IPS DF 6.9 (cell line): ENCODE results near the gene DLGAP4.
"Not testable (repeated sequence)": the region's sequence is repeated elsewhere in the genome, so short reads cannot be mapped to it uniquely, and the experiment has no call there.

Experiments used
- DNase-seq: peaks from one replicate; pipeline ENCODE4 v3.0.0-alpha.2; 2013; ENCODE audit warnings: low read depth, low spot score
- H3K27ac ChIP-seq: one replicate; pipeline ENCODE4 v1.5.1; 2013; ENCODE audit warnings: low read length, control low read depth
- H3K27me3 ChIP-seq: 2 replicates; pipeline ENCODE4 v1.6.1; 2013; ENCODE audit warnings: mild to moderate bottlenecking, low read length; ENCODE audit not compliant: control insufficient read depth, insufficient read depth
- H3K36me3 ChIP-seq: 2 replicates; pipeline ENCODE4 v1.6.1; 2013; ENCODE audit warnings: low read length; ENCODE audit not compliant: control insufficient read depth, insufficient read depth
- H3K4me1 ChIP-seq: 2 replicates; pipeline ENCODE4 v1.6.1; 2013; ENCODE audit warnings: low read length; ENCODE audit not compliant: control insufficient read depth, insufficient read depth
- H3K4me3 ChIP-seq: 2 replicates; pipeline ENCODE4 v1.5.1; 2013; ENCODE audit warnings: mild to moderate bottlenecking, low read length
- H3K9me3 ChIP-seq: 2 replicates; pipeline ENCODE4 v1.6.1; 2013; ENCODE audit warnings: low read length, inconsistent platforms; ENCODE audit not compliant: control insufficient read depth, insufficient read depth
- WGBS: extraction: QIAGEN DNeasy Blood & Tissue Kit; methylation state at CpG from one replicate; pipeline ENCODE4 v1.1.7; 2013; ENCODE audit warnings: mixed read lengths, missing lambda C conversion rate; ENCODE audit not compliant: insufficient read length, insufficient coverage; 5-methylcytosine and 5-hydroxymethylcytosine counted together

Gene DLGAP4

DNA sequence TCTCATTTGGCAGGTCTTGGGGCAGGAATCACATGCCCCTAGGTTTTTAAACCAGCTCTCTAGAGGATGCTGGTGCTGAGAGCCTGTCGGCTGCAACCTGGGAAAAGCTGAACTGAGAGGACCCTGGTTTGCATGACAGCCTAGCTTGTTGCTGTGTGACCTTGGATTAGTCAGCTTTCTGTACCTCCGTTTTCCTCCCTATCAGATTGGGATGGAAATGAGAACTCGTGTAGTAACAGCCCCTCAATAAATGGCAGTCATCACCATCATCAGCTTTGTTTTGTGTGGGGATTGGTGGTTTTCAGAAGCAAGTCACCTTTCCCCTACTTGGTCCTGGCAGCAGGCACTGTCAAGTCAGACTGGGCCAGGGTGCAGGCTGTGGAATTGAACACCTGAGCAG lies 159.9 kb downstream of the DLGAP4 start:
- Histone ChIP-seq H3K27ac (no peak overlapping the region), H3K4me1 (peaks cover 5% of the 10 kb centered on the region), H3K36me3 (no peaks in the 10 kb centered on the region), H3K27me3 (no peaks in the 10 kb centered on the region), H3K4me3 (no peak overlapping the region), H3K9me3 (no peaks in the 10 kb centered on the region)
- DNase-seq, result no peak
- no CpG with 5 or more reads among the region's 3 CpGs for WGBS

DNA sequence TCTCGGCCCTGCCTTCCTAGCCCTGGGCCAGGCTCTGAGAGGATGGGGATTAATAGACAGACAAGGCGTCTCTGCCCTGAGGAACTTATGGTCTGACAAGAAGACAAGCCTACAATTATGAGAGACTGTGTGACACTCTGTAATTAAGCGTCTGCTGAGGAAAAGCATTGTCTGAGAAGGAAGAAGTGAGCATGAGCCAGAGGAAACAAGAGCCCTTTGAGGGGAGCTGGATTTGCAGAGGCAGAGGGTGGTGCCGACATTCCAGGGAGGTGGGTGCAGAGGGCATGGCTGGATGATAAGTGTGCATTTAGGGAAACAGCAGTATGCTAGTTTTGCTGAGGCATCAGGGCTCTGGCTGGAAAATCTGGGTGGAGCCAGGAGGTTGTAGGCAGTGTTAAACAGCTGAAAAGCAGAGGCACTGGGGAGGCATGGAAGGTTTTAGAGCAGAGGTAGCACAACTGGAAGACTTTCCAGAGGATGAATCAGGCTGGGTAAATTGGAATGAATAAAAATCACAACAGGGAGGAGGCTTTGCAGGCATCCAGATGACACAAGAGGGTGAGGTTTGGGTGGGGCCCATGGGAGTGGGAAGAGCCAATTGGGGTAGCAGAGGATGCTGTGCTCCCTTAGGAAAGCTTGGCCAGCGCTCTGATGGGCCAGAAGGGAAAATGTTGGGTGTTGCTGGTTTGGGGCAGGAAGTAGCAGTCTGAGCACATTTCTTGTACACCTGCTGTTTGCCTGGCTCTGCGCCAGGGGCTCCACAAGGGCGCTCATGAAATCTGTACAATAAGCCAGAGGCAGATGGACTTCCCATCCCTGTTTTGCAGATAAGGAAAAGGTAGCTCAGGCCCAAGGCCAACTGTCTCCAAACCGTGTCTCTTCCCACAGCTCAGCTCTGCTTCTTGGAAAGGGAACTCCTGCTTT lies 161.2 kb downstream of the DLGAP4 start:
- no peak for DNase-seq
- no peak overlapping the region for H3K4me3 ChIP-seq
- WGBS, result no CpG with 5 or more reads among the region's 8 CpGs
- no peak overlapping the region for H3K27ac ChIP-seq
- H3K36me3 ChIP-seq, result no peaks in the 10 kb centered on the region
- peaks cover 5% of the 10 kb centered on the region for H3K4me1 ChIP-seq
- H3K27me3 ChIP-seq, result no peaks in the 10 kb centered on the region
- no peaks in the 10 kb centered on the region for H3K9me3 ChIP-seq

DNA sequence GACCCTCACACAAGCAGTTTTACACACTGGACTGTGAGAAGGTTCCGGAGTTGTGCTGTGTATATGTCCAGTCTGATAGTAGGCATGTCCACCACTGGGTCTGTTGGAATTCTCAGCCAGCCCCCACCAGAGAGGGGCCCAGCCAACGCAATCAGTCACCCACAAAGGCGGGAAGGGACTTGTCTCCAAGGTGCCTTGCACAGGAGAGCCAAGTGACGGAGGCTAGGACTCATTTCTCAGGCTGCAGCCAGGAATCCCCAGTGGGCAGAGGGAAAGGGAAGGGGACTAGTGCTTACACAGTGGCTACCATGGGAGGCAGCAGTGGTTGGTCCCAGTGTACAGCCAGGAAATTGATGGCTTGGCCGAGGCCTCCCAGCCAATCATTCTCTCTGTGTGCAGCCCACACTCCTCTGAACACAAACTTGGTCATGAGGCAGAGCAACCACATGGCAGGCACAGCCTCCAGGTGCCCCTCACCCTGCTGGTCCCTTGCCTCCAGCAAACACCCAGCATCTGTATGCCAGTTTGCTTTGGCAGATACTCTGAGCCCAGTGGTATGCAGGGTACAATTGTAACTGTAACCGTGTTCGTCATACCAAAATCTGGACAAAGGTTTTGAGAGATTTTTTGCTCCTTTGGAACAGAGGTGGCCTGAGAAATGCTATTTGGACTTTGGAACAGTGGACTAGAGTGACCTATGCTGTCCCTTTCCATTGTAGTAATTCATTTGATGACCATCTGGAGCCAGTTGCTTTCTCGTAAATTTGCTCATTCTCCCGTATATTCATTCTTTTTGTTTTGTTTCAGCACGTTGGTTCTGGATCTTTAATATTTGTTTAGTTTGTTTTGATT lies 162.2 kb downstream of the DLGAP4 start:
- no CpG with 5 or more reads among the region's 10 CpGs for WGBS
- H3K27me3 ChIP-seq, result no peaks in the 10 kb centered on the region
- H3K4me1 ChIP-seq, result peaks cover 4% of the 10 kb centered on the region
- no peak overlapping the region for H3K27ac ChIP-seq
- H3K4me3 ChIP-seq, result no peak overlapping the region
- H3K36me3 ChIP-seq, result no peaks in the 10 kb centered on the region
- no peak for DNase-seq
- no peaks in the 10 kb centered on the region for H3K9me3 ChIP-seq

DNA sequence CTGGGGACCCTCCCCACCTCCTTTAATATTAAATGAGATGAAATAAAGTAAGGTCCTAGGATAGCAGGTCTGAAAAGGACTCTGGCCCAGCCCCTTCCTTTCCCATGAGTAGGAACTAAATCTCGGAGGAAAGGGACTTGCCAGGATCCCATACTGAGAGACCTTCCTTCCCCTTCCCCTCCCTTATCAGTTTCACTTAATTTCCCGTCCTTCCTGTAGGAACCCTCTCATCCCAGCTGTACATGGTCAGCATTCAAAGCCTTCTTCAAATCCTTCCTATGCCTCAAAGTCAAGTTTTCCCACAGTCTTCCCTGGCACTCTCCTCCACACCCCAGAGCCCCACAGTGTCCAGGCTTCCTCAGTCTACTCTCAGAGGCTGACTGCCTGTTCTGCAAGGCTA lies 163.8 kb downstream of the DLGAP4 start:
- no CpG with 5 or more reads among the region's 2 CpGs for WGBS
- peaks cover 4% of the 10 kb centered on the region for H3K4me1 ChIP-seq

DNA sequence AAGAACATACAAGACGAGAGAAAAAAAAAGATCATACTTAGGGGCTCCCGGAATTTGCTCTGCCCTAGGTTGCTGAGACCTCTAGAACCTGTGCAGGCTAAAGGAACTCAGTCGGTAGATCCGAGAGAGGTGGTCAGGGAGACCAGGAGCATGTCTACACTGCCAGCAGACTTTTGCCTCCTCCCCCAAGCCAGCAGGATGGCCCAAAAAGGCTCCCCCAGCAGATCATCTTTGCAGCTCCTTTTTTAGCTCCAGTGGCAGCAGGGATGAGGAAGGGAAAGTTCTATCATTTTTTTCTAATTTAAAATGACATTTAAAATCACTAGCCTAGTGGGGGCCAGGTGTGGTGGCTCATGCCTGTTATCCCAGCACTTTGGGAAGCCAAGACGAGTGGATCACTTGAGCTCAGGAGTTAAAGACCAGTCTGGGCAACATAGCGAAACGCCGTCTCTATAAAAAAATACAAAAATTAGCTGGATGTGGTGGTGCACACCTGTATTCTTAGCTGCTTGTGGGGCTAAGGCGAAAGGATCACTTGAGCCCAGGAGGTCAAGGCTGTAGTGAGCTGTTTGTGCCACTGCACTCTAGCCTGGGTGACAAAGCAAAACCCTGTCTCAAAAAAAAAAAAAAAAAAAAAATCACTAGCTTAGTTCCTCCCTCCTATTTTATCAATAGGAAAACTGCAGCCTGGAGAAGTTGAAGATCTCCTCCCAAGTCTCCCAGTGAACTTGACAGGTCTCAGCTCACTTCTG lies 165.9 kb downstream of the DLGAP4 start:
- no peak overlapping the region for H3K4me3 ChIP-seq
- H3K36me3 ChIP-seq, result no peaks in the 10 kb centered on the region
- H3K9me3 ChIP-seq, result no peaks in the 10 kb centered on the region
- WGBS, result no CpG with 5 or more reads among the region's 9 CpGs
- no peaks in the 10 kb centered on the region for H3K27me3 ChIP-seq
- H3K27ac ChIP-seq, result no peak overlapping the region
- peaks cover 1% of the 10 kb centered on the region; the same call in 1 of the 2 replicates for H3K4me1 ChIP-seq
- DNase-seq, result no peak

More for the DNA sequence above, 163.8 kb downstream of the DLGAP4 start:
- no peaks in the 10 kb centered on the region for H3K36me3 ChIP-seq
- DNase-seq, result no peak
- no peak overlapping the region for H3K27ac ChIP-seq
- no peak overlapping the region for H3K4me3 ChIP-seq
- no peaks in the 10 kb centered on the region for H3K9me3 ChIP-seq
- no peaks in the 10 kb centered on the region for H3K27me3 ChIP-seq

DNA sequence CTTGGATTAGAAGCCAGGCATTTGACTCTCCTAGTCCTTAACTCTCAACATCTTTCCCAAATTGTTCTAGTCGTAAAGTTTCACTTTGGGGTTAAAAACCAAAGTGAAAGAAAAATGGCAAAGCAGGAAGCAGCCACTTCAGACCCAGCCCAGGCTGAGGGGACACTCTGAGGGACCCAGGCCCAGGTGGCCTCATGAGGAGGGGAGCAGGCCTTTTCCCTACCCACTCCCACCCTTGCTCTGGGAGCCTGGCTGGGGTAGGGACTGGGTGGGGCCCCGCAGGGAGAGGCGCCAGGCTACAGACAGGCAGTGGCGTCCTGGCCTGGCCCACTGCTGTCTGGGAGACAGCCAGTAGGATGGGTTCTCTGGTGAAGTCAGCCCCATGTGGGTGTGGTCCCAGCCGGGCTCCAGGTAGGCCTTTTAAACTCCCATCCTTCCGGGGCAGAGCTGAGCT lies 166.5 kb downstream of the DLGAP4 start:
- Histone ChIP-seq H3K27ac (no peak overlapping the region), H3K4me3 (no peak overlapping the region), H3K4me1 (peaks cover 1% of the 10 kb centered on the region; the same call in 1 of the 2 replicates), H3K27me3 (no peaks in the 10 kb centered on the region), H3K9me3 (no peaks in the 10 kb centered on the region), H3K36me3 (no peaks in the 10 kb centered on the region)
- DNase-seq, result peak; percentile 55
- WGBS, result no CpG with 5 or more reads among the region's 6 CpGs

DNA sequence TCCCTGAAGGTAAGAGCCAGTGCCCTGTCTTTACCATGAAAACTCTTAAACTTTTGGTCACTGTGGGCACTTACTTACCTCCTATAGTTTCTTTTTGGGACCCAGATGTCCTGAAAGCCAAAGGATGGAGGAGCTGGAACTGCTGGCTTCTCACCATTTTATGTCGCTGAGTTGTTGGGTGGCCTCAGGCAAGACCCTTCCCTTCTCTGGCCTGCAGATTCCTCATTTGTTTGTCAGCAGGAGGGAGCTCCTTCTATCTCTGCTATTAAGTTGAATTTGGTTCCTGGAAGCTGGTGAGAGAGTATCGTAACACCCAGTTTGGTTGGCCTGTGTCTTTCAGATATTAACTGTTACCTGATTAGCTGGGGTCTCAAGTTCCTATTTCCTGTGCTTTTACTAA lies 167.0 kb downstream of the DLGAP4 start:
- WGBS, result no CpG with 5 or more reads among the region's 2 CpGs
- Histone ChIP-seq H3K27me3 (no peaks in the 10 kb centered on the region), H3K4me1 (peaks cover 1% of the 10 kb centered on the region; the same call in 1 of the 2 replicates), H3K27ac (no peak overlapping the region), H3K4me3 (no peak overlapping the region), H3K9me3 (no peaks in the 10 kb centered on the region; the same call in 1 of the 2 replicates), H3K36me3 (no peaks in the 10 kb centered on the region)
- no peak for DNase-seq

DNA sequence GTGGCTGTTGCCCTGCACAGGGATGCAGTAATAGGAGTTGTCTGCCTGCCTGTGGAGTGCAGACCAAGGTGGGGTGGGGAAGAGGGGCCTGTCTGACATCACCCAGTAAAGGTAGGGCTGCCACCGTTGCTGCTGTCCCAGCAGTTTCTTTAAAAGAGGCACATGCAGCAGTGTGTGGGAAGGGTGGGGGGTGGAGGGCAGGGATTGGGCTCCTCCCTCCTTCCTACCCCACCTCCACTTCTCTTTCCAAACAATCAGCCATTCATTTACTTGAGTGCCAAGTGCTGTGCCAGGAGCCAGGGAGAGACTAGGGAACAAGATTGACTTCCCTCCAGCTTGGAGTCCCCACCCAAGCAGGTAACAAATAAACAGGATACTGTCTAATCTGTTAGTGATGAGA lies 168.4 kb downstream of the DLGAP4 start:
- WGBS, result no CpG with 5 or more reads among the region's 1 CpG
- H3K27ac ChIP-seq, result no peak overlapping the region

DNA sequence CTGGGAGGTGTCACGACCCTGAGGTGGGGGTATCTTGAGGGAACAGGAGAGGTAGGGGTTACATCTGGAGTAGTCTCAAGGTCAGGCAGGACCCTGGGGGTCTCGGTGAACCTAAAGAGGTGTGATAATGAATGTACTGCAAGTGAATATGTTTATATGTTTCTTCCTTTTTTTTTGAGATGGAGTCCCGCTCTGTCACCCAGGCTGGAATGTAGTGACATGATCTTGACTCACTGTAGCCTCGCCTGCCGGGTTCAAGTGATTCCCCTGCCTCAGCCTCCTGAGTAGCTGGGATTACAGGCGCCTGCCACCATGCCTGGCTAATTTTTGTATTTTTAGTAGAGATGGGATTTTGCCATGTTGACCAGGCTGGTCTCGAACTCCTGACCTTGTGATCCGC lies 168.9 kb downstream of the DLGAP4 start:
- not testable (repeated sequence) for H3K27ac ChIP-seq, DNase-seq, H3K4me3 ChIP-seq, H3K4me1 ChIP-seq, H3K9me3 ChIP-seq, H3K36me3 ChIP-seq, H3K27me3 ChIP-seq
- no CpG with 5 or more reads among the region's 8 CpGs for WGBS

More for the DNA sequence above, 168.4 kb downstream of the DLGAP4 start:
- no peak overlapping the region for H3K4me3 ChIP-seq
- DNase-seq, result no peak
- no peaks in the 10 kb centered on the region for H3K36me3 ChIP-seq
- peaks cover 1% of the 10 kb centered on the region; the same call in 1 of the 2 replicates for H3K4me1 ChIP-seq
- no peaks in the 10 kb centered on the region for H3K27me3 ChIP-seq
- H3K9me3 ChIP-seq, result no peaks in the 10 kb centered on the region; the same call in 1 of the 2 replicates

DNA sequence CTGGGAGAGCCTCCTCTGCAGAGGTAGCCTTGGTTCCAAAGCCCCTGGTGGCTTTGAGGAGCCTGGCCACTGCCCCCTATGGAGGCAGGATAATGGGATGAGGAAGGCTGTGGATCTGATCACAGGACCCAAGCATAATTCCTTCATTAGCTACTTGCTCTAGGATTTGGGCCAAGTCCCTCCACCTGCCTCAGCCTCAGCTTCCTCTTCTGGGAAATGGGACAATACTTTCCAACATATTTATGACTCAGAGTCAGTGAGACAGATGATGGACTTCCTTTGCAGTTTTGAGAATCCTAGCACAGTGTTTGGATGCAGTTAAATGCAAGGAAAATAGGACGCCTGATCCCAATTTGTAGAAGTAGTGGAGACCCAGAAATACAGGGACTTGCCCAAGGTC lies 171.3 kb downstream of the DLGAP4 start:
- Histone ChIP-seq H3K27ac (no peak overlapping the region), H3K4me1 (0 out of 2 replicates have a peak, but pooled peaks cover 1% of the 10 kb centered on the region), H3K27me3 (no peaks in the 10 kb centered on the region), H3K4me3 (no peak overlapping the region), H3K36me3 (no peaks in the 10 kb centered on the region), H3K9me3 (no peaks in the 10 kb centered on the region; the same call in 1 of the 2 replicates)
- WGBS, result no CpG with 5 or more reads among the region's 1 CpG
- no peak for DNase-seq
